ENCODE measurements around the gene PRKD1.

Gene PRKD1

DNA sequence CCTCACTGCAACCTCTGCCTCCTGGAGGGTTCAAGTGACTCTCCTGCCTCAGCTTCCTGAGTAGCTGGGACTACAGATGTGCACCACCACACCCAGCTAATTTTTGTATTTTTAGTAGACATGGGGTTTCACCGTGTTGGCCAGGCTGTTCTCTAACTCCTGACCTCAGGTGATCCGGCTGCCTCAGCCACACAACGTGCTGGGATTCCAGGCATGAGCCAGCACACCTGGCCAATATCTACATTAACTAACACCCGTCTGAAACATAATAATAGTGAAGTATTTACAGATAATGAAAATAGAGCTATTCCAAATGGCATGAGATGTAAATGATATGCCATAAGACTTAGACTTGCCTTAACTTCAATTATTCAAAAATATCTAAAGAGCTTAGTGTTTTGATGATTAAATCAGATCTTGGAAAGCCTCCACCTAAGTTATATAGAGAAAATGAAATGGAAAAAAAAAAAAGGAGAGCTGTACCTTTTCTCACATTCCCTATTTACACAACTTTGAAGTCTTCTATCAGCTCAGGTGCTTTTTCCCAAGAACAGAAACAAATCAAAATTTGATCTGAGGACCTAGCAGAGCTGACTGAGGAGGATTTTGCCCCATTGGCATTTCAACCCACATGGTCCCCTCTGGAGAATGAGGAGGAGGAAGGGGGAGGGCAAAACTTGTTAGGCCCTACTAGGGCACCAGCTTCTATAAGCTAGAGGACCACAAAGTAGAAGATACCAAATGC, 309.2 kb downstream of the PRKD1 start:
- DNase-seq (ENCODE audit: low spot score), result no peak

DNA sequence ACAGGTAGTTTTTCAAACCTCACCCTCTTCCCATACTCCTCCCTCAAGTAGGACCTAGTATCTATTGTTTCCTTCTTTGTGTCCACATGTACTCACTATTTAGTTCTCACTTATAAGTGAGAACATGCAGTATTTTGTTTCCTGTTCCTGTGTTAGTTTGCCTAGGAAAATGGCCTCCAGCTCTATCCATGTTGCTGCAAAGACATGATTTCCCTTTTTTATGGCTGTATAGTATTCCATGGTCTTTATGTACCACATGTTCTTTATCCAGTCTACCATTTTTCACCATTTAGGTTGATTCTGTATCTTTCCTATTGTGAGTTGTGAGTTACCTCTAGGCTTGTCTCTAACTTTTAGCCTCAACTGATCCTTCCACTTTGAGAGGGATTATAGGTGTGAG, 310.7 kb downstream of the PRKD1 start:
- no peak for DNase-seq (ENCODE audit: low spot score)

- DNase-seq (ENCODE audit: low spot score), result no peak
Measured at GRCh38 chr14:29608861-29609260, 318.8 kb downstream of the PRKD1 start.

GRCh38 chr14:29607169-29607568, 320.5 kb downstream of the PRKD1 start:
- DNase-seq (ENCODE audit: low spot score), result no peak

DNA sequence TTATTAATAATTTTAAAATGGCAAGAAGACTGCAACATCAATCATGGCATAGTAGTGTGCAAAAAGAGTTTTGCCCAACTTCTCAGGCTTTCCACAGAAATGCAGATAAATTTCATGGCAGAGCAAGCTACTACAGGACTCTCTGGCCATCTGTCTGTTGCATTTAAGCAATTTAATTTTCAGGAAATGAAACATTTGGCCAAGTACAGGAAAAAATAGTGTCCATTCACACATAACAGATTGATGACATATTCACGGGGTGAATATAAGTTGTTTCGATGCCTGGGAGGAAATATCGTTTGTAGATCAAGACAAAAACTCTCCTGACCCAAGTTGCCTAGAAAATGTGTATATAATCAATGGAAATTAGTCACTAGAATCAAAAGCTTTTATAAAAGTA, 324.0 kb downstream of the PRKD1 start:
- DNase-seq (ENCODE audit: low spot score), result no peak

- DNase-seq (ENCODE audit: low spot score), result no peak
Measured at GRCh38 chr14:29601616-29602015, 326.0 kb downstream of the PRKD1 start.

GRCh38 chr14:29587761-29588470, 339.7 kb downstream of the PRKD1 start:
- DNase-seq (ENCODE audit: low spot score), result no peak

- DNase-seq (ENCODE audit: low spot score), result no peak
Measured at GRCh38 chr14:29587046-29587445, 340.6 kb downstream of the PRKD1 start.

DNA sequence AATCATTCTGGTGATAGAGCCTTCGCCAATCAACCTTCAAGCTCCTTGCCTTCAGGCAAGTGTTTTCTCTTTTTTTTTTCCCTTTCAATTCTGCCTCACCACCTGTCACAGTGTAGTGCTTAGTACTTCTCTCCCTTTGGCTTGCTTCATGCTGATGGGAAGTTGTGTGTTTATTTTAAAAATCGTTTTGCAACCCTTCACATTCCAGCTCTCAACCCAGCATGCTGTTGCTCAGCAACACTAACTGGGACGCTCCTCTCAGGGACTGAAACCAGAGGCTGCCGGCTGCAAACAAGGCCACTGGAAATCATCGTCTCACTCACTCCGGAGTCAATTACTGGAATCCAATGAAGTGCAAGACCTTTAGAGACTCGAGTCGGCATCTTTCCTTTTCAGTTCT, 342.7 kb downstream of the PRKD1 start:
- DNase-seq (ENCODE audit: low spot score), result no peak

- no peak for DNase-seq (ENCODE audit: low spot score)
Measured at GRCh38 chr14:29580763-29581162, 346.9 kb downstream of the PRKD1 start.

DNA sequence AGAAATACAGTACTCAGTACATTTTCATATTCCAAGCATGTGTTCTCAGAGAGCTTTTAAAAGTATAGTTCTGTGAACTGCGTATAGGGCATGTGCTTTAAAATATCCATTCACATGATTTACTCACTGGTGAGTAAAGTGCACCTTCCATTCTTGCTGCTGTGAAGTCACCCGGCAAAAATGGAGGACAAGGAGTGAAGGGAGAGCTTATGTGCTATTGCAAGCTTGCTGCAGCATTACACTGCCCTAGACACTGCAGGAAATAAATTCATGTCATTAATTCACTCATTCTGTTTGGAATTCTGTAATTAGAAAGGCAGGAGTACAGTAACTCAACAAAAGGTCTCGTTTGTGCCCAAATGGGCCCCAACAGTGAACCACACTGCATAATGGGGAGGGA, 347.8 kb downstream of the PRKD1 start:
- no peak for DNase-seq (ENCODE audit: low spot score)

GRCh38 chr14:29576927-29577326, 350.7 kb downstream of the PRKD1 start:
- DNase-seq (ENCODE audit: low spot score), result no peak

DNA sequence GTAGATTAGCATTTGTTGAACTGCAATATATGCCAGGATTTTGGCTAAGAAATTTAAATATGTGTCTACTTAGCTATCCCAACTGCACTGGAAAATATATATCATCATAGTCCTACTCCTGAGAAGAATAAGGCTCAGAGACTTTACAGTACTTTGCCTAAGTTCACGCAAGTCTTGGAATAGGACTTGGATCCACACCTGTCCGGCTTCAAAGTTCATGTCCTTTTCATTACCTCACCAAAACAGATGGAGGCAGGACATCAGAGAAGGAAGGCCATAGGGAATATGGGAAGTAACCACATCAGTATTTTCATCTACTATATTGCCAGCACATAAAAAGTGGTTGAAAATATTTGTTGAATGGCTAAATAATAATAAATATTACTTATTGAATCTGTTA, 358.5 kb downstream of the PRKD1 start:
- no peak for DNase-seq (ENCODE audit: low spot score)

DNA sequence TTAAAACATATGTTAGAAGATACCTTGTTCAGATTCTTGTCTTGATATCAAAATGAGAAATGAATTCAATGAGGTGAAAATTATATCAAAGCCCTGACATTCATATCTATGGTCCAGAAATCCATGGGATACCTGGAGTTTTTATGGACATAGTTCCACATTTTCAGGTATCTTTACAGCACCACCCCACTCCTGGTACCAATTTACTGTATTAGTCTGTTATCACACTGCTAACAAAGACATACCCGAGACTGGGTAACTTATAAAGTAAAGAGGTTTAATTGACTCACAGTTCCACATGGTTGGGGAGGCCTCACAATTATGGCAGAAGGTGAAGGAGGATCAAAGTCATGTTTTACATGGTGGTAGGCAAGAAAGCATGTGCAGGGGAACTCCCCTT, 361.5 kb downstream of the PRKD1 start:
- no peak for DNase-seq (ENCODE audit: low spot score)

DNA sequence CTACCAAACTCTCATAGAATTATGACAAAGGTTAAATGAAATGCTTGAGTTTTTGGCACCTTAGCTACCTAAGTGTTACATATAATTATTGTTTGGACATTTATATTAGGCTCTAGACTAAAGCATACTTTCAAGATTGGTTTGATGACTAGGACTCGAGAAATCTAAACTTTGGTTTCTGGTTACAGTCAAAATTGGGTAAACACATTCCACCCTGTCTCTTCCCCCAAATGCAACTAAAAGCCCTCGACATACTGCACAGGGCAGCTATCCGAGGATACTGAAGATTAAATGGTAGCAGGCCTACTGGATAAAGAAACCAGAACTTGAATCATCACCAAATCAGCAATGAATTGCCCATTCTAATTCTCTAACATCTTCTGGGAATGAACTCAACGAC, 369.1 kb downstream of the PRKD1 start:
- no peak for DNase-seq (ENCODE audit: low spot score)

DNA sequence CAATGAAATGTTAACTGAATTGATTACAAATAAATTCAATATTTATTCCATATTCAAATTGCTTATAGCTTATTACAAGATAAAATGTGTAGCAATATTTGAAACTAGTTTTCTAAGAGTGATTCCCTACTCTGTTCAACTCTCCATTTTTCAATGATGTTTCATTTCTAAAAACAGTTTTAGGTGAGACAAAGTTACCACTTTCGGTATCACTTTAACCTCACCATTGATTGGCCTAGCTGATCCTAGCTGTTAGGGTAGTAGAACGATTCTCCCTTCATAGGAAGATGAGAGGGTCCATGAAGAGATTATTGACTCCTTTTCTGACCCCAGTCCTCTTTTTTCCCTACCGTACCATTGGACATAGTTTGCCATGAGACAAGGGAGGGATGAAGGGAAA, 373.3 kb downstream of the PRKD1 start:
- no peak for DNase-seq (ENCODE audit: low spot score)

DNA sequence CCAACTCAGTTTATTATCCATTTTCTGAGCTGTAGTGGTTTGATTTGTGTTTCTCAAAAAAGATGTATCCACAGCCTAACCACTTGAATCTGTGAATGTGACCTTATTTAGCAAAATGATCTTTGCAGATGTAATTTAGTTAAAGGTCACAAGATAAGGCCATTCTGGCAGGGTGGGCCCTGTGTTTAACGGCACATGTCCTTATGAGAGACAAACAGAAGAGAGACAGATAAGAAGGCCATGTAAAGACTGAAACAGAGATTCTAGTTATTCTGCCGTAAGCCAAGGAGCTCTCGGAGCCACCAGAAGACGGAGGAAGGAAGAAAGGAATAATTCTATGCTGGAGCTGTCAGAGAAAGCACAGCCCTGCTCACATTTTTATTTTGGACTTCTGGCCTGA, 374.2 kb downstream of the PRKD1 start:
- peak; percentile 91 for DNase-seq (ENCODE audit: low spot score)

DNA sequence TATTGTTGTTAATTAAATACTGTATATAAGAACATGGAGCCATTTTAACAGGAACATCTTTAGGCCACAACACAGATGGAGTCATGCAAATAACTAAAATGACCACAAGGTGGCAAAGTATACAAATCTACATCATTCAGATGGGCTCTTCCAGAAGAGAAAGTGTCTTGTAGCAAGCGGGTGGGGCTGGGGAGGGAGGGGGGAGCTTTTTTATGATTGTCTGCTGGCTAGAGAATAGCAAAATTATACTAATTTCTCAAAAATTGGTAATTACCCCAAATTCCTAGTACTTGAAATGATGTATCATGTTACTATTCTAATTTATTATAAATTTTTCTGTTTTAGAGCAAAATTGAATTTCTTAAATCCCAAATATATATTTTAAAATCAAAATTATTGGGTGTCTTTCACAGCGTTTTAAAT, 378.7 kb downstream of the PRKD1 start:
- DNase-seq (ENCODE audit: low spot score), result peak; percentile 65

DNA sequence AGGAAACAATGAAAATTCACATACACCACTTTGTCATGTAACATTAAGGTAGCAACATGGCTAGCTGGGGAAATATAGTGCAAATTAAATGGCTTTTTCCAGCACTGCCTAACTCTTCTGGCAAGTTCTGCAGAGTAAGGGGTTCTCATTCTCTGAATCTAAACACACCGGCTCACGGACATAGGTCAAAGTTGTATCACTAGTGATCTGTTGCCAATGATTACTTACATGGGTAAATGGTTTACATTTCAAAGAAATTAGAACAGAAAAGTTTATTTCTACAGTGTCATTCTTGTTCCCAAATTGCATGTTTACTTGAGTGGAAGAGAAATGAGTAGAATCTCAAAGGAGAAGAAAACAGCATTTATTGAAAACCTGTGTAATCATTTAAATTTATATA, 381.9 kb downstream of the PRKD1 start:
- DNase-seq (ENCODE audit: low spot score), result no peak

DNA sequence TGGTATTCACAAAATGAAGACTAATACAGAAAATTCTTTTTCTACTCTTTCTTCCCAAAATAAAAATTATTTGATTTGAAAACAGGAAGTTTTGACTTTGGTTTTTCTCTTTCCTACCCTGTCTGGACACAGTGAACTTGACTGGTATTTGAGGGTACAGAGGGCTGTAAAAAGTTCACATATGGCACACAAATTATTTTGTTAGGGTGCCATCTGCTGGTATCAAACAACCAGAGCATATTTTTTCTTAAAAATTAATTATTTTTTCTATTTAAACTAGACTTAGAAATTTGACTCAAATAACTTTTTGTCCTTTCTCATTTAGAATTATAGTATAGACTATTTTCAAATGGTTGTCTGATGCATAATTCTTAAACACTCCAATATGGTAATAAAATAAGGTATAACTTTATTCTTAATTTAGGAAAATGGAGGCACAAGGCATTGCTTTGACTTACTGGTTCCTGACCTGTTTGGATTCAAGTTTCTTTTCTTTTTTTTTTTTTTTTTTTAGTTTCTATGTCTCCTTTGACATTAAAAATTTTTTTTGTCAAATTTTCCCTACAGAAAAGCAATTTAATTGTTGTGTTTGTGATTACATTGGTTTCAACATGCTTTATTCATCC, 390.6 kb downstream of the PRKD1 start:
- DNase-seq (ENCODE audit: low spot score), result no peak

DNA sequence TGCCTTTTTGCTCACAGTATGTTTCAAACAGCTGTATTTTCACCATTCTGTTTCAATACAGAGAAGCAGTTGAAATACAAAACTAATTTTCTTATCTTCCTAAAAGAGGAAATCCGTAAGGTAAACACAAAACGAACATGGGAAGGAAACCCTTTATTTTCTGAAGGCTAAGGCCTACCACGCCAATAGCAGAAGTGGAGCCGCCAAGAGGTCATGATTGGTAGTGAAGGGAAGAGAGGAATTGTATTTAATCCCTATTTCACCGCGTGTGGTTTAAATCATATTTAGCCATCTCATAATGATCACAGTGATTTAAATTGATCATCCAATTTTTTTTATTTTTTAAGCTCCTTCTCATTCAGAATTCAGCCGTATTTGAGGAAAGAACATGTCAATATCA, 398.2 kb downstream of the PRKD1 start:
- DNase-seq (ENCODE audit: low spot score), result no peak

- DNase-seq (ENCODE audit: low spot score), result no peak
Measured at GRCh38 chr14:29528889-29529288, 398.8 kb downstream of the PRKD1 start.

DNA sequence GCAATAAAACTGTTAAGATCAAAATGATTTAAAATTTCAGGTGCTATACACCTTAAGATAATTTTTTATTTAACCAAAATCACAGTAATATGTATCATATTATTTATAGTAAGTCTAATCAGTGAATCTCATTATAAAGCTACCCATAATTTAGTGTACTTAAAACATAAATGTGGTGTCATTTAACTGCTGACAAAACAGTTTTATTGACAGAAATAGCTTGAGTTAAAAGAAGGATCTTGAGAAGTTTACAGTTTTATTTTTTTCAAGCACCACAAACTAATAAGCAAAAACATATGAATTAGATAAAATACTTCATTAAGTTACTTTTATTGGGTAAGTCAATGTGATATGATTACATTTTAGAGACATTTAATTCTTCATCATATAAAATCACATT, 400.4 kb downstream of the PRKD1 start:
- DNase-seq (ENCODE audit: low spot score), result no peak
